Kidney (tissue), 14 donors: ENCODE results near the gene TOMM7. TPM values are rescaled to one million over a fixed set of nuclear protein-coding genes. Genes with fewer than 3 reads are reported as not detected.
"Not testable (repeated sequence)": the region's sequence is repeated elsewhere in the genome, so short reads cannot be mapped to it uniquely, and the experiment has no call there.

Source experiments
- DNase-seq, 5 donors: peaks; one replicate each; pipeline ENCODE4 v3.0.0-alpha.2; 2013 to 2020
- FAIRE-seq: peaks from 2 replicates; lab custom pipeline; 2012; peaks lifted over from hg19 to GRCh38; lab: Jason Lieb, UNC
- H3K27ac ChIP-seq, 2 donors: one replicate each; pipeline ENCODE4 v1.7.0; 2013; ENCODE audit warnings: low read depth in 2 of 2, low read length in 2 of 2, inconsistent platforms in 1 of 2
- H3K27me3 ChIP-seq: one replicate; pipeline ENCODE4 v1.7.1; 2013; ENCODE audit warnings: low read length, inconsistent platforms; ENCODE audit not compliant: control insufficient read depth, insufficient read depth
- H3K36me3 ChIP-seq, 3 donors: one replicate each; pipeline versions ENCODE4 v1.7.0 to v1.7.1; 2013; ENCODE audit warnings: low read length in 3 of 3, control low read depth in 1 of 3, inconsistent platforms in 1 of 3; ENCODE audit not compliant: insufficient read depth in 3 of 3, control insufficient read depth in 2 of 3
- H3K4me1 ChIP-seq, 3 donors: one replicate each; pipeline versions ENCODE4 v1.7.0 to v1.7.1; 2013; ENCODE audit warnings: low read length in 3 of 3, inconsistent platforms in 1 of 3, low read depth in 1 of 3; ENCODE audit not compliant: control insufficient read depth in 2 of 3, insufficient read depth in 2 of 3
- H3K4me3 ChIP-seq, 3 donors: one replicate each; pipeline versions ENCODE4 v1.7.0 to v1.8.1; 2013; ENCODE audit warnings: low read length in 3 of 3, control low read depth in 1 of 3, inconsistent platforms in 1 of 3
- H3K9ac ChIP-seq, 3 donors: one replicate each; pipeline versions ENCODE4 v1.7.0 to v1.7.1; 2013; ENCODE audit warnings: low read length in 3 of 3, control low read depth in 1 of 3, inconsistent platforms in 1 of 3
- H3K9me3 ChIP-seq, 3 donors: one replicate each; pipeline versions ENCODE4 v1.7.0 to v1.7.1; 2013; ENCODE audit warnings: low read length in 3 of 3, control low read depth in 1 of 3, inconsistent platforms in 1 of 3; ENCODE audit not compliant: control insufficient read depth in 2 of 3, insufficient read depth in 1 of 3
- intact Hi-C: fragments of 100-400 bp; cut with DNase I; formaldehyde crosslinking; loops from one replicate; pipeline ENCODE4 v1.11.1; 2022
- polyA plus RNA-seq: library from polyadenylated mRNA; stranded (reverse); fragments of 350-450 nt; fragmentation: Illumina TruSeq; extraction: RNeasy Lipid Tissue Mini Kit (QIAGEN cat#74804); gene quantifications from one replicate; pipeline ENCODE4 v1.2.3, GENCODE V29; 2014; ENCODE audit warnings: low read depth, low replicate concordance; ENCODE audit not compliant: insufficient read depth
- total RNA-seq: library from RNA; stranded (reverse); fragmentation: NEBNext Ultra II Directional; extraction: Animal tissue kit (Norgen Biotek cat#: 25700); gene quantifications from one replicate; pipeline ENCODE4 v1.2.1, GENCODE V29; 2021
- TF ChIP-seq, protein P1 (sequence below): IDR thresholded peaks from 3 replicates; pipeline ENCODE4 v1.5.1; 2012; ENCODE audit warnings: mild to moderate bottlenecking, moderate library complexity, borderline replicate concordance; ENCODE audit not compliant: insufficient read depth; ENCODE audit errors: extremely low read depth
- donor health status: control.
- donor health status: control.
- donor health status: control.
- donor health status: control.
- donor health status: control.
- donor health status: DM: yes; HTN: yes; CAD: no.
- donor health status: Normal renal cell carcinoma (clear cell type).

The TOMM7 gene
- total and polyA plus RNA-seq, 2 donors from 2014 or later, result 253 to 1,227 TPM

DNA sequence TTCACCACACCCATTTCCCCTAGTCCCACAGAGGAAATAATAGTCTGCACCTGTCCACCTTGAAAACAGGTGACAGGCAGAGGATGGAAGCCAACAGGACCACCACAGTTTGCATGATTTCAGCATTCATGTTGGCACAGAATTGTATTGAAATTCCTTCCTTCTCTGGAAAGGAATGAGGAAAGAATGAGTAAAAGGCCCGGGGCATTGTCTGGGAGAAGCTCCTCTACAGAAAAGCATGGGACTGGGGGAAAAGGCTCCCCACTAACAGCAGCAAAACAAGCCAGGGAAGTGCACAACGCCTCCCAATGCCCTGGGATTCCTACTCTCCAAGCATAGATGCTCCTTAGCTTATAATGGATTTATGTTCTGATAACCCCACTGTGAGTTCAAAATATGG, 28.5 kb upstream of the TOMM7 start:
- Histone ChIP-seq H3K9me3 (no peaks in the 10 kb centered on the region), H3K4me3 (no peak overlapping the region), H3K9ac (no peak overlapping the region), H3K36me3 (no peaks in the 10 kb centered on the region), H3K4me1 (peaks cover 0 to 5% (median 0%) of the 10 kb centered on the region in 3 donors), H3K27ac (no peak overlapping the region), H3K27me3 (no peaks in the 10 kb centered on the region)
- TF ChIP-seq, protein P1, sequence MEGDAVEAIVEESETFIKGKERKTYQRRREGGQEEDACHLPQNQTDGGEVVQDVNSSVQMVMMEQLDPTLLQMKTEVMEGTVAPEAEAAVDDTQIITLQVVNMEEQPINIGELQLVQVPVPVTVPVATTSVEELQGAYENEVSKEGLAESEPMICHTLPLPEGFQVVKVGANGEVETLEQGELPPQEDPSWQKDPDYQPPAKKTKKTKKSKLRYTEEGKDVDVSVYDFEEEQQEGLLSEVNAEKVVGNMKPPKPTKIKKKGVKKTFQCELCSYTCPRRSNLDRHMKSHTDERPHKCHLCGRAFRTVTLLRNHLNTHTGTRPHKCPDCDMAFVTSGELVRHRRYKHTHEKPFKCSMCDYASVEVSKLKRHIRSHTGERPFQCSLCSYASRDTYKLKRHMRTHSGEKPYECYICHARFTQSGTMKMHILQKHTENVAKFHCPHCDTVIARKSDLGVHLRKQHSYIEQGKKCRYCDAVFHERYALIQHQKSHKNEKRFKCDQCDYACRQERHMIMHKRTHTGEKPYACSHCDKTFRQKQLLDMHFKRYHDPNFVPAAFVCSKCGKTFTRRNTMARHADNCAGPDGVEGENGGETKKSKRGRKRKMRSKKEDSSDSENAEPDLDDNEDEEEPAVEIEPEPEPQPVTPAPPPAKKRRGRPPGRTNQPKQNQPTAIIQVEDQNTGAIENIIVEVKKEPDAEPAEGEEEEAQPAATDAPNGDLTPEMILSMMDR, result no peak
- FAIRE-seq, result no peak
- intact Hi-C loops, result no loop called here
- DNase-seq, result no peak

DNA sequence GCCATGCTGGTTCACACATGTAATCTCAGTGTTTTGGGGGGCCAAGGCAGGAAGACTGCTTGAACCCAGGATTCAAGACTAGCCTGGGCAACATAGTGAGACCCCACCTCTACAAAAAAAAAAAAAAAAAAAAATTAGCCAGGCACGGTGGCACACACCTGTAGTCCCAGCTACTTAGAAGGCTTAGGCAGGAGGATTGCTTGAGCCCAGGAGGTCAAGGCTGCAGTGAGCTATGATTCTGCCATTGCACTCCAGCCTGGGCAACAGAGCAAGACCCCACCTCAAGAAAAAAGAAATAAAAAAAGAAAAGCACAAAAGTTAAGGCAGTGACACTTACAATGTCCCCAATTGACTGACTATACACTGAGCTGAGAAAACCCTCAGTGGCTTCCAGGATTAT, 27.7 kb upstream of the TOMM7 start:
- H3K4me1 ChIP-seq, H3K27me3 ChIP-seq, H3K27ac ChIP-seq, DNase-seq, intact Hi-C loops, H3K9me3 ChIP-seq, H3K36me3 ChIP-seq, H3K9ac ChIP-seq, FAIRE-seq, H3K4me3 ChIP-seq: not testable (repeated sequence)

DNA sequence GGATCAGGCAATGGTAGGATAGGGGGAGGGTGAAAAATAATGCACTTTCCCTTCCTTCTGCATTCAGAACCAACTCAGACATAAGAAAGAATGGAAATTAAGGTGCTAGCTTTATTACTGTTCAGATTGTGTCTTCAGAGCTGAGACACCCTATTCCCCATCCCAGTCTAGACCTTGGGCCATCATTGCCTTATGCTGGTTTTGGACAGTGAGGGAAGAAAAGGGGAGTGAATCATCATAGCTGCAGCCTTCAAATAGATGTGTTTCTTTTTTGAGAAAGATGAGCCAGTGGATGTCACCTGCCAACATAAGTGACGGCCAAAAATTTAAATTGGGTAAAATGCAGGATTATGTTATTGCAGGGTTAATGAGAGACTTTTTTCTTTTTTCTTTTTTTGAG, 27.0 kb upstream of the TOMM7 start:
- H3K4me1 ChIP-seq, result no peaks in the 10 kb centered on the region

DNA sequence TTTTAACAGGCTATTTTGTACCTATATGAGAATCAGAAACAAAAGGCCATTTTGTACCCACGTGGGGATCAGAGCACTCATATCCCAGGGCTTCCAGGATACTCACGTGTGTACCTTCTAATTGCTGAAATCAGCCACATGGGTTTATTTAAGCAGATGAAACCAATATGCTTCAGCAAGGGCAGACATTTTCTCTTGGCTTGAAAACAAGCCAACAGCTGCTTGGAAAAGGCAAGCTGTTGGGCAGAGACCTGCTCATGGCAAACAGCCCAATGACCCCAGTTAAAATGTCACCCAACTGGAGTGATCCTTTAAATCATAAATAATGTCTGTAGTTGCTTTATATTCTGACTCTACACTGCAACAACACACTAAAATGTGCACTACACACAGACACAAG, 26.5 kb upstream of the TOMM7 start:
- FAIRE-seq (no peak), DNase-seq (peak in 2 of 5 donors; percentile 19 to 49)
- H3K36me3 ChIP-seq, result no peaks in the 10 kb centered on the region
- TF ChIP-seq, protein P1, result no peak
- intact Hi-C loops, result no loop called here
- no peak overlapping the region for H3K4me3 ChIP-seq
- H3K27ac ChIP-seq, result no peak overlapping the region
- no peaks in the 10 kb centered on the region for H3K27me3 ChIP-seq
- no peak overlapping the region for H3K9ac ChIP-seq
- H3K4me1 ChIP-seq, result no peaks in the 10 kb centered on the region
- H3K9me3 ChIP-seq, result no peaks in the 10 kb centered on the region

More for the DNA sequence above, 27.0 kb upstream of the TOMM7 start:
- intact Hi-C loops, result no loop called here
- Histone ChIP-seq H3K36me3 (no peaks in the 10 kb centered on the region), H3K4me3 (no peak overlapping the region), H3K27me3 (no peaks in the 10 kb centered on the region), H3K9ac (no peak overlapping the region), H3K27ac (no peak overlapping the region), H3K9me3 (no peaks in the 10 kb centered on the region)
- TF ChIP-seq, protein P1, result no peak
- FAIRE-seq (no peak), DNase-seq (no peak)
